GM23338 (cell line): ENCODE measurements around the gene SREBF2. TPM values are rescaled to one million over a fixed set of nuclear protein-coding genes. Genes with fewer than 3 reads are reported as not detected.

Source experiments
- ATAC-seq: fragments of 200-7000 bp; cut with Tn5 transposase; 3 replicates; pipeline ENCODE4 v1.9.1; 2020
- DNase-seq: peaks from one replicate; pipeline ENCODE4 v3.0.0-alpha.2; 2015; ENCODE audit warnings: low spot score
- H2AFZ ChIP-seq: fragments of 200-600 bp; sonication (generic); 2 replicates; pipeline ENCODE4 v1.8.0; 2016; ENCODE audit warnings: antibody characterized with exemption, mild to moderate bottlenecking, moderate library complexity
- H3F3A ChIP-seq: fragments of 200-600 bp; sonication (generic); replicated peaks from 2 replicates; pipeline ENCODE4 v1.8.0; 2017; ENCODE audit warnings: antibody characterized with exemption, mixed run types, low read depth
- H3K27ac ChIP-seq: fragments of 200-600 bp; sonication (generic); 2 replicates; pipeline ENCODE4 v1.6.1; 2016; ENCODE audit warnings: low read depth
- H3K27me3 ChIP-seq: fragments of 200-600 bp; sonication (generic); 2 replicates; pipeline ENCODE4 v1.8.0; 2016; ENCODE audit warnings: mild to moderate bottlenecking, mixed run types, moderate library complexity; ENCODE audit not compliant: insufficient read depth
- H3K36me3 ChIP-seq: fragments of 200-600 bp; sonication (generic); 2 replicates; pipeline ENCODE4 v1.8.0; 2016; ENCODE audit warnings: mild to moderate bottlenecking; ENCODE audit not compliant: insufficient read depth
- H3K4me1 ChIP-seq: fragments of 200-600 bp; sonication (generic); 2 replicates; pipeline ENCODE4 v1.8.0; 2016; ENCODE audit warnings: mild to moderate bottlenecking, moderate library complexity; ENCODE audit not compliant: insufficient read depth
- H3K4me2 ChIP-seq: fragments of 200-600 bp; sonication (generic); 2 replicates; pipeline ENCODE4 v1.7.1; 2017; ENCODE audit warnings: mixed run types
- H3K4me3 ChIP-seq: fragments of 200-600 bp; sonication (generic); 2 replicates; pipeline ENCODE4 v1.6.1; 2016; ENCODE audit warnings: mixed run types
- H3K79me2 ChIP-seq: fragments of 200-600 bp; sonication (generic); replicated peaks from 2 replicates; pipeline ENCODE4 v1.8.0; 2017; ENCODE audit warnings: mild to moderate bottlenecking; ENCODE audit not compliant: insufficient read depth
- H3K9me2 ChIP-seq: fragments of 200-600 bp; sonication (generic); 2 replicates; pipeline ENCODE4 v1.8.0; 2017; ENCODE audit not compliant: insufficient read depth
- H4K20me1 ChIP-seq: fragments of 200-600 bp; sonication (generic); replicated peaks from 2 replicates; pipeline ENCODE4 v1.8.0; 2017; ENCODE audit warnings: mild to moderate bottlenecking; ENCODE audit not compliant: insufficient read depth
- H3K27ac Mint-ChIP-seq: 2 replicates; pipeline ENCODE4 v1.8.0; 2020; ENCODE audit warnings: inconsistent platforms, mild to moderate bottlenecking, moderate library complexity, mixed read lengths
- H3K27me3 Mint-ChIP-seq: 3 replicates; pipeline ENCODE4 v1.8.0; 2022; ENCODE audit warnings: low read depth, mild to moderate bottlenecking, moderate library complexity, mixed read lengths, inconsistent platforms; ENCODE audit not compliant: insufficient read depth, poor library complexity
- H3K36me3 Mint-ChIP-seq: 3 replicates; pipeline ENCODE4 v1.8.0; 2021; ENCODE audit warnings: low read depth, mild to moderate bottlenecking, inconsistent platforms, moderate library complexity, mixed read lengths
- H3K4me1 Mint-ChIP-seq: 3 replicates; pipeline ENCODE4 v1.8.0; 2020; ENCODE audit warnings: mild to moderate bottlenecking, inconsistent platforms, mixed read lengths
- H3K4me3 Mint-ChIP-seq: 3 replicates; pipeline ENCODE4 v1.8.0; 2021; ENCODE audit warnings: moderate library complexity, mild to moderate bottlenecking, inconsistent platforms, mixed read lengths
- H3K9me3 Mint-ChIP-seq: 3 replicates; pipeline ENCODE4 v1.8.0; 2020; ENCODE audit warnings: moderate library complexity, mild to moderate bottlenecking, inconsistent platforms, mixed read lengths
- CREB1 ChIP-seq: fragments of 250-450 bp; sonication (Bioruptor Pico); IDR thresholded peaks from 2 replicates; pipeline ENCODE4 v1.5.0; 2020; ENCODE audit warnings: low read depth, mild to moderate bottlenecking, moderate library complexity
- ETS1 ChIP-seq: IDR thresholded peaks from 2 replicates; pipeline ENCODE4 v1.6.1; 2016; ENCODE audit warnings: antibody characterized with exemption
- EZH2 ChIP-seq: fragments of 200-600 bp; sonication (generic); IDR thresholded peaks from one replicate; pipeline ENCODE4 v1.8.0; 2017; ENCODE audit warnings: antibody characterized with exemption, mild to moderate bottlenecking, low read depth; ENCODE audit not compliant: unreplicated experiment
- JUNB ChIP-seq: IDR thresholded peaks from one replicate; pipeline ENCODE4 v1.6.1; 2016; ENCODE audit warnings: antibody characterized with exemption; ENCODE audit not compliant: unreplicated experiment
- NANOG ChIP-seq: IDR thresholded peaks from 2 replicates; pipeline ENCODE4 v1.6.1; 2016; ENCODE audit warnings: antibody characterized with exemption, borderline replicate concordance
- POLR2AphosphoS5 ChIP-seq: IDR thresholded peaks from 2 replicates; pipeline ENCODE4 v1.6.1; 2016; ENCODE audit warnings: antibody characterized with exemption, low read depth
- ZNF114 ChIP-seq: fragments of 250-450 bp; sonication (Bioruptor Pico); IDR thresholded peaks from 2 replicates; pipeline ENCODE4 v1.5.0; 2020; ENCODE audit warnings: mild to moderate bottlenecking, moderate library complexity
- ZNF462 ChIP-seq: fragments of 250-450 bp; sonication (Bioruptor Pico); IDR thresholded peaks from 2 replicates; pipeline ENCODE4 v1.5.0; 2020; ENCODE audit warnings: mild to moderate bottlenecking, moderate library complexity
- polyA plus RNA-seq: library from polyadenylated mRNA; unstranded; fragments of >200 nt; fragmentation: Nextera tagmentation; extraction: Ambion mirVana; gene quantifications from 2 replicates; pipeline ENCODE4 v1.2.1, GENCODE V29; 2016
- total RNA-seq: library from RNA; depleted of rRNA; stranded (reverse); fragments of >200 nt; shearing (Covaris generic); gene quantifications from 2 replicates; pipeline ENCODE4 v1.2.3, GENCODE V29; 2014
- TF ChIP-seq, protein P1 (sequence below), 2 experiments: fragments of 200-600 bp in 1 of 2; sonication (generic) in 1 of 2; conservative IDR thresholded peaks; 2 replicates each; pipeline versions ENCODE4 v1.5.1 to v1.6.1; 2016 to 2017; ENCODE audit warnings: antibody characterized with exemption in 2 of 2, low read depth in 2 of 2, mild to moderate bottlenecking in 2 of 2, moderate library complexity in 1 of 2

Gene SREBF2
- total and polyA plus RNA-seq, 2 experiments from 2014 or later, result 48.7 to 163 TPM

GRCh38 chr22:41810022-41810421 lies 22.9 kb upstream of the SREBF2 start (continued):
- TF ChIP-seq CREB1 (CRISPR knock-in tag) (no peak), JUNB (no peak), ZNF114 (CRISPR knock-in tag) (no peak), EZH2 (no peak)

DNA sequence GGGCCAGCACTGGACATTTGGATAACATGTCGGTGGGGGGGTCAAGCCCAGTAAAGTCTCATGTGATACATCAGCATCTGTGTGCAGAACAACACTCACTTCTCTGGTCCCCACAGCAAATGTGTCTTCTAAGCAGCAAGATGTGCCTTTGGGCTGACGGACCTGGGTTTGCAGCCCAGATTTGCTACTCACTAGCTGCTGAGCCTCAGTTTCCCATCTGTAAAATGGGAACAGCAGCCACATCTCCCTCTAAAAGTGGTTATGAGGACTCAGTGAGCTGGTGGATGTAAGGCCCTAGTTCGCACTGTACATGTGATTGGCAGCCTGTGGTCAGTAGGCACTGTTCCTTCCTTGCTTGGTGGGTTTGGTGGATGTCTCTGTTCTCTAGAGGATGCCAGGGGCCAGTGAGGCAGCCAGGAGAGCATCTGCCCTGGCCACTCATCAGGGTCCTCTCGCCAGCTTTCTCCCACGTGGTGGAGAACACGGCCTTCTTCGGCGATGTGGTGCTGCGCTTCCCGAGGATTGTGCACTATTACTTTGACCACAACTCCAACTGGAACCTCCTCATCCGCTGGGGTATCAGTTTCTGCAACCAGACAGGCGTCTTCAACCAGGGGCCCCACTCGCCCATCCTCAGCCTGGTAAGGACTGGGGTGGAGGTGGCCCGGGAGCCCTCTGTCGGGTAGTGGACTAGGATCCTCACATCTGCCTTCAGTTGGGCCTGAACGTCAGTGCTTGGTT lies 19.9 kb upstream of the SREBF2 start:
- H3K27me3 Mint-ChIP-seq, result no peaks in the 10 kb centered on the region

More for the DNA sequence above, 19.9 kb upstream of the SREBF2 start:
- Histone ChIP-seq H3K4me1 (no peaks in the 10 kb centered on the region), H3F3A (no peaks in the 10 kb centered on the region), H3K79me2 (peaks cover 9% of the 10 kb centered on the region; the same call in 1 of the 2 replicates), H3K4me3 (no peak overlapping the region), H4K20me1 (no peaks in the 10 kb centered on the region; the same call in none of the 2 replicates), H2AFZ (no peak overlapping the region), H3K9me2 (no peaks in the 10 kb centered on the region), H3K27me3 (no peaks in the 10 kb centered on the region), H3K27ac (no peak overlapping the region), H3K36me3 (no peaks in the 10 kb centered on the region), H3K4me2 (no peak overlapping the region)
- Mint-ChIP-seq H3K4me1 (no peaks in the 10 kb centered on the region), H3K9me3 (no peaks in the 10 kb centered on the region), H3K27ac (no peak overlapping the region), H3K4me3 (no peak overlapping the region), H3K36me3 (peaks cover 22% of the 10 kb centered on the region)
- DNase-seq (no peak), ATAC-seq (no peak)
- TF ChIP-seq ETS1, result no peak
- TF ChIP-seq, protein P1, sequence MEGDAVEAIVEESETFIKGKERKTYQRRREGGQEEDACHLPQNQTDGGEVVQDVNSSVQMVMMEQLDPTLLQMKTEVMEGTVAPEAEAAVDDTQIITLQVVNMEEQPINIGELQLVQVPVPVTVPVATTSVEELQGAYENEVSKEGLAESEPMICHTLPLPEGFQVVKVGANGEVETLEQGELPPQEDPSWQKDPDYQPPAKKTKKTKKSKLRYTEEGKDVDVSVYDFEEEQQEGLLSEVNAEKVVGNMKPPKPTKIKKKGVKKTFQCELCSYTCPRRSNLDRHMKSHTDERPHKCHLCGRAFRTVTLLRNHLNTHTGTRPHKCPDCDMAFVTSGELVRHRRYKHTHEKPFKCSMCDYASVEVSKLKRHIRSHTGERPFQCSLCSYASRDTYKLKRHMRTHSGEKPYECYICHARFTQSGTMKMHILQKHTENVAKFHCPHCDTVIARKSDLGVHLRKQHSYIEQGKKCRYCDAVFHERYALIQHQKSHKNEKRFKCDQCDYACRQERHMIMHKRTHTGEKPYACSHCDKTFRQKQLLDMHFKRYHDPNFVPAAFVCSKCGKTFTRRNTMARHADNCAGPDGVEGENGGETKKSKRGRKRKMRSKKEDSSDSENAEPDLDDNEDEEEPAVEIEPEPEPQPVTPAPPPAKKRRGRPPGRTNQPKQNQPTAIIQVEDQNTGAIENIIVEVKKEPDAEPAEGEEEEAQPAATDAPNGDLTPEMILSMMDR (conservative IDR thresholded peaks at IDR 0.05; ENCODE audit: low read depth in 2 of 2), result no peak
- no peak for TF ChIP-seq POLR2AphosphoS5
- TF ChIP-seq NANOG, result no peak
- TF ChIP-seq ZNF114 (CRISPR knock-in tag), result no peak
- TF ChIP-seq JUNB, result no peak
- TF ChIP-seq ZNF462 (CRISPR knock-in tag), result no peak
